ENCODE results near the gene TASL. TPM values are rescaled to one million over a fixed set of nuclear protein-coding genes. Genes with fewer than 3 reads are reported as not detected.
A peak's percentile ranks its signal among the peaks of the same experiment; 100 is the strongest.

The TASL gene, protein sequence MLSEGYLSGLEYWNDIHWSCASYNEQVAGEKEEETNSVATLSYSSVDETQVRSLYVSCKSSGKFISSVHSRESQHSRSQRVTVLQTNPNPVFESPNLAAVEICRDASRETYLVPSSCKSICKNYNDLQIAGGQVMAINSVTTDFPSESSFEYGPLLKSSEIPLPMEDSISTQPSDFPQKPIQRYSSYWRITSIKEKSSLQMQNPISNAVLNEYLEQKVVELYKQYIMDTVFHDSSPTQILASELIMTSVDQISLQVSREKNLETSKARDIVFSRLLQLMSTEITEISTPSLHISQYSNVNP
- total RNA-seq (1 to 10 TPM; 1.2 to 3.5 TPM), polyA plus RNA-seq (under 1 TPM; 0.33 to 0.38 TPM)

DNA sequence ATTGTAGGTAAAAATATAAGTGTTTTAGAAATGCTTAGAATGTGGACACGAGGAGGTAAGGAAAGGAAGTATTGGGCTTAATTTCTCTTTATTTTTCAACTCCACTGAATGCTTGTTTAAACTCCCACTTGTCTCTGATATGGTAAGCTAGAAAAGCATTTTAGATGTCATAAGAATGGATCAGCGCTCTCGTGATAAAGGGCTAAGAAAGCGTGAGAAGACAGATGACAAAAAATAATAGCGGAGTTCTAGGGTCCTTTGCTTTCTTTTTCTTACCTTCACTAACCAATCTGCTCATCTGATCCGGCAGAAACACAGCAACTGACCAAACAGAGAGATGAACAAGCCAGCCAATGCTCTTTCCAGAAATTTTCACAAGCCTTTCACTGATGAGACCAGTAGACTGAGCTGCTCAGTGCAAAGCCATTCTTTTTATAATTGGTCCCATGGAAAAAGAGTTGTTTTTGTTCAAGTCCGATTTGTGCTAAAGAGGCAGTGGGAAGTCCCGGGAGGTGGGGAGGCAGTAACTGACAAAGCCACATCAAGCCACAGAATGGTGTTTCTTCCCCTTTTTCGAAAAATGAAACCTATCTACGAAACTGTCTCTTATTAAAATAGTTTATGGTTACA, at the start of gene TASL:
TSS of gene TASL (minus strand) at position 405 of the 630 bp plus-strand sequence. CDS start 17,411 bp downstream, outside the sequence.
- H3K4me3 ChIP-seq (ENCODE audit: low read depth in 1 of 3, low read length in 3 of 3): no peak within 1 kb of the TSS
- peak within 1 kb of the TSS; percentile 25 to 38 for H3K27ac ChIP-seq (ENCODE audit: low read depth in 1 of 2, low read length in 2 of 2)
- no peak for DNase-seq (ENCODE audit: low spot score)
- no peaks in the 10 kb centered on the region for H3K9me3 ChIP-seq (ENCODE audit: control insufficient read depth in 4 of 4, low read length in 3 of 4)
- peaks cover 2 to 10% (median 9%) of the 10 kb centered on the region in 4 donors for H3K4me1 ChIP-seq (ENCODE audit: control insufficient read depth in 4 of 4, insufficient read depth in 4 of 4, low read length in 3 of 4)
- H3K27me3 ChIP-seq (ENCODE audit: control insufficient read depth in 4 of 4, insufficient read depth in 4 of 4, low read length in 3 of 4): no peaks in the 10 kb centered on the region
- 82% methylated on average over 10 of the region's 10 CpGs for whole genome bisulfite sequencing
- no peaks in the 10 kb centered on the region for H3K36me3 ChIP-seq (ENCODE audit: control insufficient read depth in 4 of 4, insufficient read depth in 3 of 4, low read depth in 1 of 4, low read length in 3 of 4)
- TF ChIP-seq, protein P1, sequence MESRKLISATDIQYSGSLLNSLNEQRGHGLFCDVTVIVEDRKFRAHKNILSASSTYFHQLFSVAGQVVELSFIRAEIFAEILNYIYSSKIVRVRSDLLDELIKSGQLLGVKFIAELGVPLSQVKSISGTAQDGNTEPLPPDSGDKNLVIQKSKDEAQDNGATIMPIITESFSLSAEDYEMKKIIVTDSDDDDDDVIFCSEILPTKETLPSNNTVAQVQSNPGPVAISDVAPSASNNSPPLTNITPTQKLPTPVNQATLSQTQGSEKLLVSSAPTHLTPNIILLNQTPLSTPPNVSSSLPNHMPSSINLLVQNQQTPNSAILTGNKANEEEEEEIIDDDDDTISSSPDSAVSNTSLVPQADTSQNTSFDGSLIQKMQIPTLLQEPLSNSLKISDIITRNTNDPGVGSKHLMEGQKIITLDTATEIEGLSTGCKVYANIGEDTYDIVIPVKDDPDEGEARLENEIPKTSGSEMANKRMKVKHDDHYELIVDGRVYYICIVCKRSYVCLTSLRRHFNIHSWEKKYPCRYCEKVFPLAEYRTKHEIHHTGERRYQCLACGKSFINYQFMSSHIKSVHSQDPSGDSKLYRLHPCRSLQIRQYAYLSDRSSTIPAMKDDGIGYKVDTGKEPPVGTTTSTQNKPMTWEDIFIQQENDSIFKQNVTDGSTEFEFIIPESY (IDR thresholded peaks at IDR 0.05): no peak
- TF ChIP-seq EGR1 (IDR thresholded peaks at IDR 0.05; ENCODE audit: low read depth in 2 of 2) (no peak), SP1 (IDR thresholded peaks at IDR 0.05) (no peak), YY1 (IDR thresholded peaks at IDR 0.05) (no peak), JUND (IDR thresholded peaks at IDR 0.05) (no peak), FOXA1 (IDR thresholded peaks at IDR 0.05) (no peak), FOXA2 (IDR thresholded peaks at IDR 0.05) (no peak), RXRA (IDR thresholded peaks at IDR 0.05) (no peak), TAF1 (conservative IDR thresholded peaks at IDR 0.05) (no peak), HNF4G (IDR thresholded peaks at IDR 0.05) (no peak), RAD21 (IDR thresholded peaks at IDR 0.05) (no peak), GABPA (IDR thresholded peaks at IDR 0.05 in 1 of 2, conservative IDR thresholded peaks at IDR 0.05 in 1 of 2) (no peak), CTCF (IDR thresholded peaks at IDR 0.05; ENCODE audit: low read depth, low read length, missing input control) (no peak)
- TF ChIP-seq, protein P2, sequence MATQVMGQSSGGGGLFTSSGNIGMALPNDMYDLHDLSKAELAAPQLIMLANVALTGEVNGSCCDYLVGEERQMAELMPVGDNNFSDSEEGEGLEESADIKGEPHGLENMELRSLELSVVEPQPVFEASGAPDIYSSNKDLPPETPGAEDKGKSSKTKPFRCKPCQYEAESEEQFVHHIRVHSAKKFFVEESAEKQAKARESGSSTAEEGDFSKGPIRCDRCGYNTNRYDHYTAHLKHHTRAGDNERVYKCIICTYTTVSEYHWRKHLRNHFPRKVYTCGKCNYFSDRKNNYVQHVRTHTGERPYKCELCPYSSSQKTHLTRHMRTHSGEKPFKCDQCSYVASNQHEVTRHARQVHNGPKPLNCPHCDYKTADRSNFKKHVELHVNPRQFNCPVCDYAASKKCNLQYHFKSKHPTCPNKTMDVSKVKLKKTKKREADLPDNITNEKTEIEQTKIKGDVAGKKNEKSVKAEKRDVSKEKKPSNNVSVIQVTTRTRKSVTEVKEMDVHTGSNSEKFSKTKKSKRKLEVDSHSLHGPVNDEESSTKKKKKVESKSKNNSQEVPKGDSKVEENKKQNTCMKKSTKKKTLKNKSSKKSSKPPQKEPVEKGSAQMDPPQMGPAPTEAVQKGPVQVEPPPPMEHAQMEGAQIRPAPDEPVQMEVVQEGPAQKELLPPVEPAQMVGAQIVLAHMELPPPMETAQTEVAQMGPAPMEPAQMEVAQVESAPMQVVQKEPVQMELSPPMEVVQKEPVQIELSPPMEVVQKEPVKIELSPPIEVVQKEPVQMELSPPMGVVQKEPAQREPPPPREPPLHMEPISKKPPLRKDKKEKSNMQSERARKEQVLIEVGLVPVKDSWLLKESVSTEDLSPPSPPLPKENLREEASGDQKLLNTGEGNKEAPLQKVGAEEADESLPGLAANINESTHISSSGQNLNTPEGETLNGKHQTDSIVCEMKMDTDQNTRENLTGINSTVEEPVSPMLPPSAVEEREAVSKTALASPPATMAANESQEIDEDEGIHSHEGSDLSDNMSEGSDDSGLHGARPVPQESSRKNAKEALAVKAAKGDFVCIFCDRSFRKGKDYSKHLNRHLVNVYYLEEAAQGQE (IDR thresholded peaks at IDR 0.05): no peak
- TF ChIP-seq, protein P3, sequence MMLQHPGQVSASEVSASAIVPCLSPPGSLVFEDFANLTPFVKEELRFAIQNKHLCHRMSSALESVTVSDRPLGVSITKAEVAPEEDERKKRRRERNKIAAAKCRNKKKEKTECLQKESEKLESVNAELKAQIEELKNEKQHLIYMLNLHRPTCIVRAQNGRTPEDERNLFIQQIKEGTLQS (IDR thresholded peaks at IDR 0.05): no peak
- TF ChIP-seq, protein P4, sequence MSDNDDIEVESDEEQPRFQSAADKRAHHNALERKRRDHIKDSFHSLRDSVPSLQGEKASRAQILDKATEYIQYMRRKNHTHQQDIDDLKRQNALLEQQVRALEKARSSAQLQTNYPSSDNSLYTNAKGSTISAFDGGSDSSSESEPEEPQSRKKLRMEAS (IDR thresholded peaks at IDR 0.05): no peak
- peak within 1 kb of the TSS in 1 of 2 donors; percentile 31 for H3K9ac ChIP-seq (ENCODE audit: low read depth in 1 of 2, low read length in 2 of 2)

All from liver (tissue), 9 donors.